ENCODE measurements around the gene CIITA.

The CIITA gene

GRCh38 chr16:10852948-10853347 lies 24.1 kb upstream of the CIITA start:
- DNase-seq, result no peak

- no peak for DNase-seq
These were observed 21.0 kb upstream of the CIITA start for GRCh38 chr16:10856042-10856441.

GRCh38 chr16:10858203-10858602 lies 18.8 kb upstream of the CIITA start:
- DNase-seq, result no peak

- no peak for DNase-seq
These were observed 18.0 kb upstream of the CIITA start for GRCh38 chr16:10859020-10859419.

- DNase-seq, result no peak
These were observed 17.3 kb upstream of the CIITA start for GRCh38 chr16:10859658-10860057.

- no peak for DNase-seq
These were observed 14.6 kb upstream of the CIITA start for GRCh38 chr16:10862438-10862837.

GRCh38 chr16:10865991-10866966 lies 10.7 kb upstream of the CIITA start:
- DNase-seq, result no peak

GRCh38 chr16:10867199-10867598 lies 9.8 kb upstream of the CIITA start:
- DNase-seq, result no peak

- no peak for DNase-seq
These were observed 8.9 kb upstream of the CIITA start for GRCh38 chr16:10868104-10868595.

GRCh38 chr16:10868596-10869469 lies 8.2 kb upstream of the CIITA start:
- DNase-seq, result no peak

- no peak for DNase-seq
These were observed 6.7 kb upstream of the CIITA start for GRCh38 chr16:10870137-10870776.

- no peak for DNase-seq
These were observed 6.2 kb upstream of the CIITA start for GRCh38 chr16:10870808-10871156.

- DNase-seq, result peak; percentile 22
These were observed 5.6 kb upstream of the CIITA start for GRCh38 chr16:10871157-10871991.

- no peak for DNase-seq
These were observed 687 bp upstream of the CIITA start for GRCh38 chr16:10876315-10876714.

GRCh38 chr16:10877472-10877946 lies 507 bp downstream of the CIITA start:
- DNase-seq, result no peak

GRCh38 chr16:10878328-10878643 lies 1.3 kb downstream of the CIITA start:
- DNase-seq, result no peak

GRCh38 chr16:10878644-10879501 lies 1.9 kb downstream of the CIITA start:
- no peak for DNase-seq

GRCh38 chr16:10879681-10880589 lies 2.9 kb downstream of the CIITA start:
- no peak for DNase-seq

- no peak for DNase-seq
These were observed 3.8 kb downstream of the CIITA start for GRCh38 chr16:10880594-10881452.

Measured in stimulated activated CD4-positive, alpha-beta T cell treated with anti-CD3 and anti-CD28 coated beads, Interleukin-12 subunit alpha, Interleukin-12 subunit beta, amount 100 ng/mL, for 4 hours (primary cell).